Lung (tissue), 12 donors: ENCODE results near the gene NR5A1. TPM values are rescaled to one million over a fixed set of nuclear protein-coding genes. Genes with fewer than 3 reads are reported as not detected.

Experiments used
- ATAC-seq: fragments of 200-7000 bp; cut with Tn5 transposase; one replicate; pipeline ENCODE4 v1.9.1; 2020; ENCODE audit warnings: moderate number of reproducible peaks; ENCODE audit not compliant: insufficient read depth, low FRiP score
- DNase-seq, 3 donors: peaks; one replicate each; pipeline ENCODE4 v3.0.0-alpha.2; 2013 to 2017
- H3K27ac ChIP-seq, 2 donors: one replicate each; pipeline ENCODE4 v1.5.1; 2013; ENCODE audit warnings: mild to moderate bottlenecking in 2 of 2, moderate library complexity in 2 of 2, control low read depth in 1 of 2, inconsistent platforms in 1 of 2, low read depth in 1 of 2, low read length in 1 of 2
- H3K27me3 ChIP-seq, 3 donors: one replicate each; pipeline ENCODE4 v1.5.1; 2013; ENCODE audit warnings: low read length in 2 of 3; ENCODE audit not compliant: control insufficient read depth in 3 of 3, insufficient read depth in 3 of 3
- H3K36me3 ChIP-seq, 4 donors: one replicate each; pipeline ENCODE4 v1.5.1; 2013; ENCODE audit warnings: low read length in 4 of 4, mild to moderate bottlenecking in 1 of 4, moderate library complexity in 1 of 4; ENCODE audit not compliant: control insufficient read depth in 4 of 4, insufficient read depth in 4 of 4
- H3K4me1 ChIP-seq, 5 donors: one replicate each; pipeline ENCODE4 v1.5.1; 2013; ENCODE audit warnings: low read length in 5 of 5, mild to moderate bottlenecking in 2 of 5, moderate library complexity in 1 of 5; ENCODE audit not compliant: control insufficient read depth in 5 of 5, insufficient read depth in 5 of 5
- H3K4me3 ChIP-seq: one replicate; pipeline ENCODE4 v1.5.1; 2013; ENCODE audit warnings: mild to moderate bottlenecking, control low read depth, moderate library complexity
- H3K9ac ChIP-seq, 2 donors: one replicate each; pipeline ENCODE4 v1.5.1; 2013; ENCODE audit warnings: low read length in 2 of 2, control low read depth in 1 of 2; ENCODE audit not compliant: insufficient read depth in 1 of 2
- H3K9me3 ChIP-seq, 4 donors: one replicate each; pipeline ENCODE4 v1.5.1; 2013; ENCODE audit warnings: low read length in 3 of 4, mild to moderate bottlenecking in 1 of 4, moderate library complexity in 1 of 4; ENCODE audit not compliant: control insufficient read depth in 4 of 4, insufficient read depth in 3 of 4
- CTCF ChIP-seq: IDR thresholded peaks from 2 replicates; pipeline ENCODE4 v1.5.1; 2012; ENCODE audit warnings: mild to moderate bottlenecking; ENCODE audit errors: control extremely low read depth, extremely low read depth
- WGBS, 2 donors: extraction: QIAGEN DNeasy Blood & Tissue Kit; methylation state at CpG; one replicate each; pipeline ENCODE4 v1.1.7; 2013; 5-methylcytosine and 5-hydroxymethylcytosine counted together
- polyA plus RNA-seq, 2 donors: library from polyadenylated mRNA; stranded (reverse); fragments of 200-250 nt; gene quantifications; one replicate each; pipeline ENCODE4 v1.2.1, GENCODE V29; 2013
- total RNA-seq, 2 donors: library from RNA; depleted of rRNA in 1 of 2; stranded (reverse); fragments of >200 nt in 1 of 2; gene quantifications; one replicate each; pipeline ENCODE4 v1.2.1, GENCODE V29; 2014 to 2021
- donor health status: control.
- donor health status: control.
- donor health status: Bipolar disorder and iron deficiency.
- donor health status: healthy.
- donor health status: DM: yes; HTN: yes; CAD: no.

The NR5A1 gene
- total and polyA plus RNA-seq, 4 donors, result 0.02 to 0.37 (median 0.09) TPM; not detected in 1

GRCh38 chr9:124447297-124447661 is 59.9 kb downstream of the NR5A1 start:
- Histone ChIP-seq H3K36me3 (no peaks in the 10 kb centered on the region), H3K4me1 (peaks cover 0 to 7% (median 0%) of the 10 kb centered on the region in 5 donors), H3K27ac (no peak overlapping the region), H3K9me3 (peaks cover 0 to 13% (median 0%) of the 10 kb centered on the region in 4 donors), H3K4me3 (no peak overlapping the region), H3K27me3 (peaks cover 5 to 16% (median 16%) of the 10 kb centered on the region in 3 donors), H3K9ac (no peak overlapping the region)
- ATAC-seq (no peak), DNase-seq (no peak)
- 64 to 68% methylated on average over 4 of the region's 4 CpGs for WGBS, 2 donors
- TF ChIP-seq CTCF, result no peak

- no peaks in the 10 kb centered on the region for H3K36me3 ChIP-seq
- WGBS, 2 donors, result 87 to 88% methylated on average over 3 of the region's 3 CpGs
- H3K27me3 ChIP-seq, result peaks cover 0 to 5% (median 0%) of the 10 kb centered on the region in 3 donors
- no peak for ATAC-seq
- H3K9me3 ChIP-seq, result peaks cover 0 to 6% (median 0%) of the 10 kb centered on the region in 4 donors
- no peaks in the 10 kb centered on the region for H3K4me1 ChIP-seq
- H3K27ac ChIP-seq, result no peak overlapping the region
- H3K4me3 ChIP-seq, result no peak overlapping the region
- DNase-seq, result no peak
- TF ChIP-seq CTCF, result no peak
- no peak overlapping the region for H3K9ac ChIP-seq
Measured at GRCh38 chr9:124444166-124444565, 63.0 kb downstream of the NR5A1 start.

- DNase-seq (no peak), ATAC-seq (no peak)
- H3K4me3 ChIP-seq, result no peak overlapping the region
- TF ChIP-seq CTCF, result no peak
- WGBS, 2 donors, result 92 to 94% methylated on average over 2 of the region's 2 CpGs
- no peaks in the 10 kb centered on the region for H3K4me1 ChIP-seq
- H3K27ac ChIP-seq, result no peak overlapping the region
- peaks cover 0 to 11% (median 0%) of the 10 kb centered on the region in 4 donors for H3K9me3 ChIP-seq
- H3K27me3 ChIP-seq, result peaks cover 0 to 4% (median 0%) of the 10 kb centered on the region in 3 donors
- H3K36me3 ChIP-seq, result no peaks in the 10 kb centered on the region
- no peak overlapping the region for H3K9ac ChIP-seq
Measured at GRCh38 chr9:124443625-124444024, 63.6 kb downstream of the NR5A1 start.

DNA sequence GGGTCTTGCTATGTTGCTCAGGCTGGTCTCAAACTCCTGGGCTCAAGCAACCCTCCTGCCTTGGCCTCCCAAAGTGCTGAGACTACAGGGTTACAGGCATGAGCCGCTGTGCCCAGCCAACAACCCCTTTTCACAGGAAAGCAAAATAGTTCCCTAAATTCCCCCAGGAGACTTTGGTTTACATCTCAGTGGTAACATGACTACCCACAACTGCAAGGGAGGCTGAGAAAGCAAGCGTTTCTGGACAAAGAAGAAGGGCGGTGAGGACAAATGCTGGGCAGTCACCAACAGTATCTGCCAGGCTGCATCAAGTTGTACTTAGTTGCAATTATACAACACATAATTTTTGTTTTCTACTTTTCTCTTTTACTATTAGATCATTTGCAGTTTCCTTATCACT is 64.4 kb downstream of the NR5A1 start:
- H3K27me3 ChIP-seq, result no peaks in the 10 kb centered on the region
- no peak overlapping the region for H3K27ac ChIP-seq
- 80 to 86% methylated on average over 3 of the region's 3 CpGs for WGBS, 2 donors
- no peak overlapping the region for H3K9ac ChIP-seq
- no peak for ATAC-seq
- no peak for DNase-seq
- no peak overlapping the region for H3K4me3 ChIP-seq
- no peaks in the 10 kb centered on the region for H3K4me1 ChIP-seq
- H3K9me3 ChIP-seq, result peaks cover 0 to 8% (median 0%) of the 10 kb centered on the region in 4 donors
- TF ChIP-seq CTCF, result no peak
- no peaks in the 10 kb centered on the region for H3K36me3 ChIP-seq
